ENCODE measurements around the gene SLC51A.
A peak's percentile ranks its signal among the peaks of the same experiment; 100 is the strongest.
"Not testable (repeated sequence)": the region's sequence is repeated elsewhere in the genome, so short reads cannot be mapped to it uniquely, and the experiment has no call there.

The SLC51A gene

DNA sequence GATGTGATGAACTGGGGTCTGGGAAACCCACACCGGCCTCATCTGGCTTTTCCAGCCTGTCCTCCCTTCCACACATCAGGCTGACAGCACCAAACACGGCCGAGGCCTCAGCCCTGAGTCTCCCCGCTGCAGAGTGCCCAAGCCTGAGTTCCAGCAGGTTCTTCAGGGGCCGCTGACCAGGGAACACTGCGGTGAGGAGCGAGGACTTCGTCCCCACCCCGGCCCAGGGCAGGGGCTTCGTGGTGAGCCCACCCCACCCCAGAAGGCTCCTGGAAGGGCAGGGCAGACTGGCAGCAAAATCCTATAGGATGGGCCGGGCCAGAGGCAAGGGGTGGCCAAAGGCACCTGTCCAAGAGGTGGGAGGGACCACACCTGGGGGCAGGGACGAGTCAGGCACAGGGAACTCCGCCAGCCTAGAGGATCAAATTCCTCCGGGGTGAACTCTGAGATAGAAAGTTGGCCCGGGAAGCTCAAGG lies at the start of gene SLC51A:
TSS of gene SLC51A (plus strand) at position 446 of the 476 bp plus-strand sequence. CDS start 179 bp downstream, outside the sequence.
- DNase-seq = no peak

DNA sequence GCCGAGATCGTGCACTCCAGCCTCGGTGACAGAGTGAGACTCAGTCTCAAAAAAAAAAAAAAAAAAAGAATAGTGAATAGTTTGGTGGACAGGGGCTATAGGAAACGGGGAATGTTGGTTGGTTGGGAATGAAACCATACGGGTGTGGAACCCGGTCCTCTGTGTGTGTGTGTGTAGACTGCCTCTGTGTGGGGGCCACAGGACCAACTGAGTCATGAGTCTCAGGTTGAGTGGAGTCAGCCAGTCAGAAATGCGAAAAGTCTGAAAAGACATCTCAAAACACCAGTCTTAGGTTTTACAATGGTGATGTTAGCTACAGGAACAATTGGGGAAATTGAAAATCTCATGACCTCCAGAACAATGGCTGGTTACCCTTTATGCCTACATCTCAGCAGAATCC lies 49.6 kb upstream of the SLC51A start:
- DNase-seq = peak; percentile 31

DNA sequence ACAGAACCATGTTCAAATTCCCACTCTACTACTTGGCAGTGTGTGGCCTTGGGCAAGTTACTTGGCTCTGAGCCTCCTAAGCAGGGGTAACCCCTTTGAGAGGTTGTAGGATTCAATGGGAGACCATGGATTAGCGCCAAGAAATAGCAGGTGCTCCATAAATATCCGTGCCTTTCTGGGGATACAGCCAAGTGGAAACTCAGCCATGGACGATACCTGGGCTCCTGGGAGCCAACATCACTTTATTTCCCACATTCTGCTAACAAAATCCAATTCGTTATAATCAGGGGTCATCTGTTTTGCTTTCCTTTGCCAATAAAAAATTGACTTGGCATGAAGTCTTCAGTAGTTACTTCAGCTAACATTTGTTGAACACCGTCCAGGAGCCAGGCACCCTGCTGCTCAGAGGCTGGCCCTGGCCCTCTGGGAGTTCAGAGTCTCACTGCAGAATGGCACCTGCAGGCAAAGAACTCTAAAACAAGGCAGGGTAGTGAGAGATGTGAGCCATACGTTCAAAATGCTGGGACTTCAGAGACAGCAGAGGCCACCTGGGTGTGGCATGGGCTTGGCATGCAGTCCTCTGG lies 47.4 kb upstream of the SLC51A start:
- no peak for DNase-seq

DNA sequence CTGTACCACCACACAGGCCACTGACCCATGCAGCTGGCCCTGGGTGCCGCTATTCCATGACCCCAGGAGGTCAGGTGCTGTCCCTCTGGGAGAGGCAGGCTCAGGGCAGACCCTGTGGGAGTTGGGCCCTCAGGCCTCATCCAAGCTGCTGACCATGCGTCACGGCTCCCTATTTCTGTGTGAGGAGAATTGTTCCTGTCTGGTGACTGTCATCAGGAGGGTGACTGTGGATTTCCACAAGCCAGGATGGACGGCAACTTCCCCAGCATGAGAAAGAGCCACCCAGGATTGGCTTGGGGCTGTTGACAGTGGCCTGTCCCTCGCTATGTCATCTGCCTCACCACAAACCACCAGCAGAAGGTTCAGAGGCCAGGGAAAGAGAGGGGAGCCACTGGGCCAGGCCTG lies 46.5 kb upstream of the SLC51A start:
- no peak for DNase-seq

DNA sequence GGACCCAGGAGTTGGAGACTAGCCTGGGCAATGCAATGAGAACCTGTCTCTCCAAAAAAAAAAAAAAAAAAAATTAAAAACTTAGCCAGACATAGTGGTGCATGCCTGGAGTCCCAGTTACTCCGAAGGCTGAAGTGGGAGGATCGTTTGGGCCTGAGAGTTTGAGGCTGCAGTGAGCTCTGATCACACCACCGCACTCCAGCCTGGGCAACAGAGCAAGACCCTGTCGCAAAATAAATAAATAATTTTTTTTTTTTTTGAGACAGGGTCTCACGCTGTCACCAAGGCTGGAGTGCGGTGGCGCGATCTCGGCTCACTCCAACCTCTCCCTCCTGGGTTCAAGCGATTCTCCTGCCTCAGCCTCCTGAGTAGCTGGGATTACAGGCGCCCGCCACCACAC lies 46.0 kb upstream of the SLC51A start:
- DNase-seq = not testable (repeated sequence)

DNA sequence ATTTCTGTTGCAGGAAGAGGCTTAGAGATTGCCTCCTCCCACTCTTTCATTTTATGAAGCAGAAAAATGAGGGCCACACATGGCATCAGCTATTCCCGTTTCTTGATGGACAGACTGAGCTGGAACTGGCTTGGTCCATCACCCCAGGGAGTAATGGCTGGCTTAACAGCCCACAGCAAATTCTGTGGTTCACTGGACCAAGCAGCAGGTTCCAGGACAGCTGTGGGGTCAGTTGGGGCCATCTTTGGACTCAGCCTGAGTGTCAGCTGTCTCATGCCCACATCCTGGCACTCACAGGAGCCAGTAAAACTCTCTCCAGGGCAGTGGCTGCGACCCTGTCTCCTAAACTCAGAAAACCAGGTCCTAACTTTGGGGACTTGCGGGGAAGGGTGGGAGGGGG lies 41.7 kb upstream of the SLC51A start:
- no peak for DNase-seq

DNA sequence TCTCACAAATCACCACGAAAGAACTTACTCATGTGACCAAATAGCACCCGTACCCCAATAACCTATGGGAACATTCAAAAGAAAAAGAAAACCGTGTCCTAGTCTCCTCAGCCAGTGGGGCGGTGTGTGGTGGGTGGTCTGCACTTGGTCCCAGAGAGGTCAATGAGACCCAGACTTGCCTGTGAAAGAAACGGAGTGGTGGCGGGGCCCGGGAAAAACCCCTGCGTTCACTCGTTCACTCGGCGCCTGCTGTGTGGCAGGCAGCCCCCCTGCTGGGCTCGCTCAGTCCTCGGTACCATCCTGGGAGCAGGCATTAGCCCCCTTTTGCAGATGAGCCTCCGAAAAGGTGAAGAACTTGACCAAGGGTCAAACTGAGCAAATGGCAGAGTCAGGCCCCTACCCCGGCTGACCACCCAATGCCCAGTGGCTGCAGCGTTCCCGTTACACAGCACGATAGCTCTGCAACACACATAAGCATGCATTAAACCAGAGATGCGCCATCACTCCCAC lies 41.2 kb upstream of the SLC51A start:
- DNase-seq = no peak

DNA sequence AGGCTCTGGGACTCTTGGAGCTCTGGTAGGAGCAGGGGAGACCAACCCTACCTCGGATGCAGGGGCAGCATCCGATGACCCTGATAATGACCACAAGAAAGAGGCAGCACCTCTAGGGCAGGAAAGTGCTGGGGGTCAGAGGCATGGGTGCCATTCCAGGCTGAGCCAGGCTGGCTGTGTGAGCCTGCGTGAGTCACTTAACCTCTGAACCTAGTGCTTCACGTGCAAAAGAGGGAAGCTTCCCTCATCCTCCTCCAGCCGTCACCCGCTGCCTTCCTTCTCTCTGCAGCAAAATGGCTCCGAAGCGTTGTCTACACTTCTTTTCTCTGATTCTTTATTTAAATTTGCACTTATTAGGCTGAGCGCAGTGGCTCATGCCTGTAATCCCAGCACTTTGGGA lies 40.6 kb upstream of the SLC51A start:
- no peak for DNase-seq

DNA sequence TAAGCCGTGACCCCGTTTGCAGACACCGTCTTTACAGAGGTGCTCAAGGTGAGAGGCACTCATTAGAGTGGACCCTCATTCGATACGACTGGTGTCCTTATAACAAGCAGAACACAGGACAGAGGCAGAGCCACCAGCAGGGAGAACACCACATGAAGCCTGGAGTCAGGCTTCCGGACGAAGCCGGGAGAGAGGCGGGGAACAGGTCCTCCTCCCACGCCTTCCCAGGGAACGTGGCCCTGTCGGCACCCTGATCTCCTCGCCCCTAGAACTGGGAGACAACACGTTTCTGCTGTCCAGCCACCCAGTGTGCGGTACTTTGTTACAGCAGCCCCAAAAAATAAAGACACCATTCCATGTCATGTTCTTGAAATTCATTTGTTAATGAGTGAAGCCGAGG lies 38.8 kb upstream of the SLC51A start:
- DNase-seq = no peak

DNA sequence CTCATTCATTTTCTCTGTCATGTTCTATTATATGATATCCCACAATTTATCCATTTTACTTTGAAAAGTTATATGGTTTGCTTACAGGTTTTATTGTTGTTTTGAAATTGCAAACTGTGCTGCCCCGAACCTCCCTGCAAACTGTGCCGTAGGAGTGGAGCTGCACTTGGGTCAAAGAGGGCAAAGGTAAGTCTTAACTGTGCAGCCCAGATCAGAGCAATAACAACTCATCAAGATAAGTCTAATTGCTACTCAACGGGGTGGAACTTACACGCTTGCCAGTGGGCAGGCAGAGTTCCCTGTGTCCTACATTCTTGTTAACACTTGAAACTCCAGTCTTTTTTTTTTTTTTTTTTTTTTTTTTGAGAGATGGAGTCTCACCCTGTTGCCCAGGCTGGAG lies 38.4 kb upstream of the SLC51A start:
- no peak for DNase-seq

DNA sequence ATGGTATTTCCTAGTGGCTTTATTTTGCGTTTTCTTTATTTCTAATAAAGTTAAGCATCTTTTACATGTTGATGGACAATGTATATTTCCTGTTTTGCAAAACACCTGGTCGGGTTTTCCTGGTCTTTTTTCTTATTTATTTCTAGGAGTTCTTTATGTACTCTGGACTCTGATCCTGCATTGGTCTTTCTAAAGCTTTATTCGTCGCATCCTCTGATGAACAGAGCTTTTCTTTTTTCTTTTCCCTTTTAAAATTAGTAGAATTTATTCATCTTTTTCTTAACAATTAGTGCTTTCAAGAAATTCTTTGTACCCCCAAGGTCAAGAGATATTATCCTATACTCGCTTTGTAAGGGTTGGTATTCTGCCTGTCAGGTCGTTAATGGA lies 37.3 kb upstream of the SLC51A start:
- no peak for DNase-seq

DNA sequence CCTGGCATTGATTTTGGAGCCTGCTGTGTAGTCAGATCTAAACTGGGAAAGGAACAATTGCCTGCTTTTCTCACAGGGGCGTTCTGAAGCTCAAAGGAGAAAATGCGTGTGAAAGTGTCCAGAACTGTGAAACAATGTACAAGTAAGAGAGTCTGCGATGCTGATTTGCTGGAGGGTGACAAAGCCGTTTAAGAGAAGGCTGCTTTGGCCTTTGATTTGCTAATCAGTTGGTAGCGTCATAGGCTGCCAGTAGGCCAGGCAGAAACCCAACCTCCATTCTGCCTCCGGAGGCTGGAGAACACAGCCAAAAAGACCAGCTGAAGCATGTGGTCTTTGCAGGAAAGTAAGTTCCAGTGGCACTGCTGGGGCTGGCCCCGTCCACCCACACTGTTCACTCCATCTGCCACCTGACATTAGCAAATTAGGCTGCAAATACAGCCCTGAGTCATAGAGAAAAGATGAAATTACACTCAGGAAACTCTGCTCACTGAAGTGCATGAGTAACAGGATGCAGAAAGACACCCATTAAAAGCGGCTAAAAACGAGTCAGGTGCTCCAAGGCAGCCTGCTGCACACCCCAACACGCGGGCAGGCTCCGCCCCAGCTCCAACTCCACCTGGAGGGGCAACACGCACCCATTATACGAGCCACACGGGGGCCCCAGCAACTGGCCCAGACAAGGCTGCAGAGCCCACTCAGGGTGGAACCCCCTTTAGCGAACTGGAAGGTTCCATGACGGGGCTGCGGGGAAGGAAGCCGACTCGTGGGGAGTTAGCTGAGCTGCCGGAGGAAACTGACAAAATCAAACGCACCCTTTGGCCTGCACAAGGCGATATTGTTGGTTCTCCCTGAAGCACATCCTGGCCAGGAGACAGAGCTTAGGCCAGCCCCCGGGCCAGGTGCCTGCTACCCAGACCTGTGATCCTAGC lies 36.7 kb upstream of the SLC51A start:
- DNase-seq = peak; percentile 96

DNA sequence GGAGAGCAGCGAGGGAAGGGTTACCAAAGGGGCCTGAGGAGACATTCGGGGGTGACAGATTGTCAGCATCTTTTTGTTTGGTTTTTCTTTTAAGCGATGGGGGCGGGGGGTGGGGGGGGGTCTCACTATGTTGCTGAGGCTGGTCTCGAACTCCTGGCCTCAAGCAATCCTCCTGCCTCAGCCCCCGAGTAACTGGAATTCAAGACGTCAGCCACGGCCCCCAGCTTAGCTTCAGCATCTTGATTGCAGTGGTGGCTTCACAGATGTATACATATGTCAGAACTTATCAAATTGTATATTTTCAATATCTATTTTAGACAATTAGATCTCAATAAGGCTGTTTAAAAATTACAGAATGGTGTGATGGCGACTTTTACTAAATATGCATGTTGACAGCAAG lies 36.0 kb upstream of the SLC51A start:
- DNase-seq = no peak

DNA sequence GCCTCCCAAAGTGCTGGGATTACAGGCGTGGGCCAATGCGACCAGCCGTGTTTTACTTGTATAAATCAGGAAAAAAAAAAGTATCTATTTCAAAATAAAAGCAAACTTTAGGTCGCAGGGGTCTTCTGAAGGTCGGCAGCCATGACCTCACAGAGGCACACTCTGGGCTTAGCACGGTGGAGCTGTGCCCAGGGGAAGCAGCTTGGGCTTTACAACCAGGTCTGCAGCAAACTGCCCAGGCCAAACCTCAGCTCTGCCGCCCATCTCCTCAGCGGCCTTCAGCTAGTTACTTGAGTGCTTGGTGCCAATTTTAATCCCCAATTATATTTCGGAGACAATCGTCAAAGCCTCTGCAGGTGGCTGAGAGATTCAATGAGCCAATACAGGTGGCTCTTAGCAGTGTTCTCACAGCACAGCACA lies 35.2 kb upstream of the SLC51A start:
- no peak for DNase-seq

DNA sequence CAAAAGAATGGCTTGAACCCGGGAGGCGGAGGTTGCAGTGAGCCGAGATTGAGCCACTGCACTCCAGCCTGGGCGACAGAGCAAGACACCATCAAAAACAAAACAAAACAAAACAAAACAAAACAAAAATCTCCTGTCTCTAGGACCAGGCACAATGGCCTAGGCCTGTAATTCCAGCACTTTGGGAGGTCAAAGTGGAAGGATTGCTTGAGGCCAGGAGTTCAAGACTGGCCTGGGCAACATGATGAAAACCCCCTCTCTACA lies 32.2 kb upstream of the SLC51A start:
- not testable (repeated sequence) for DNase-seq

DNA sequence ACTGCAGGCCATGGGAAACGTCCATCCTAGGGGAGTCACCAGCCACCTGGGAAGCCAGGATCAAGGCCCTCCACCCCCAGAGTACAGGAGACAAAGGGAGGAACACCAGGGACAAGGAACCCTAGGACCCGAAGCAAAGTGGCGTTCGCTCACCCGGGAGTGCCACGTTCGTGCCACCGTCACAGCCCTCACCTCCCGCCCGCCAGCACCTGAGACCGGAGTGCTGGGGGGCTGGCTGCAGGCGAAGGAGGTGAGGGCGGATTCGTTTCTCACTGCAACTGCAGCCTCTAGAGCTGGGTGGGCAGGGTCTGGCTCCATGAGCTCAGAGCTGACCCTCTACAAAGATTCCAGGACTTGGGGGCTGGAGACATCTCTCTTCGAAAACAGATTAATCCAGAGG lies 31.5 kb upstream of the SLC51A start:
- no peak for DNase-seq

DNA sequence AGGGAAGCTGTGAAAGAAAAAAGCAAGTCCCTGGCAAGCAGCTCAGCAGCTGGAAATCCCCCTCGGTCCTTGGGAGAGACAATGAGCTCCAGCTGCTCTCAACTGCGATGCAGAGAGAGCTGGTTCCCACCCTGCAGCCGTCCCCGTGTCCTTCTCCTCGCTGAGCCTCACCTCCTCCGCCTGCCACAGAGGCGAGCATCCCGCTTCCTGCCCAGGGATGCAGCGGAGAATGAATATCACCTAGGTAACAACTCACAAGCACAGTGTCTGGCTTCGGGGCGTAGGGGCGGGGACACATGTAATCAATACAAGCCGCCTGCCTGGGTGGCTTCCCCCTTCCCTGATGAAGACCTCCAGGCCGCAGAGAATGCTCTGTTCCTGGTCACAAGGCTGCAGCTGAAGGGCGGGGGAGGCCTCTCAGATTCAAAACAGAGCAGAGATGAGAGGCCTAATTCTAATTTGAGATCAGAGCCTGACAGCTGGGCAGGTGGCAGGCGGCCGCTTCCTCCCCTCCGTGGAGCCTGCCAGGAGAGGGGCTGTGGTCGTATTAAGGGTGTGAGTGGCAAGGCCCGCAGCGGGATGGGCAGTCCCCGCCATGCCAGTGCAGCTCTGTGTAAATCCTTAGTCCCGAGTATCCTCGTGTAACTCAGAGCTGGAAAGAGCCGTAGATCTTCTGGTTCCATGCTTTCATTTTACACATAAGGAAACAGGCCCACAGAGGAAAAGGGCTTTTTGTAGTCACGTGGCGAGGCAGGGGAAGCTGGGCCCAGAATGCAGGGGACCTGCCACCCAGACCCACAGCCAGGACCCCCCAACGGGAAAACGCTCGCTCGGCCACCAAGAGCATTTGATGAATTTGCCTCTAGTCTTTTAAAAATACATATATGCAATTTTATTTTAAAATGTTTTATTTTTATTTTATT lies 29.4 kb upstream of the SLC51A start:
- peak; percentile 45 for DNase-seq

DNA sequence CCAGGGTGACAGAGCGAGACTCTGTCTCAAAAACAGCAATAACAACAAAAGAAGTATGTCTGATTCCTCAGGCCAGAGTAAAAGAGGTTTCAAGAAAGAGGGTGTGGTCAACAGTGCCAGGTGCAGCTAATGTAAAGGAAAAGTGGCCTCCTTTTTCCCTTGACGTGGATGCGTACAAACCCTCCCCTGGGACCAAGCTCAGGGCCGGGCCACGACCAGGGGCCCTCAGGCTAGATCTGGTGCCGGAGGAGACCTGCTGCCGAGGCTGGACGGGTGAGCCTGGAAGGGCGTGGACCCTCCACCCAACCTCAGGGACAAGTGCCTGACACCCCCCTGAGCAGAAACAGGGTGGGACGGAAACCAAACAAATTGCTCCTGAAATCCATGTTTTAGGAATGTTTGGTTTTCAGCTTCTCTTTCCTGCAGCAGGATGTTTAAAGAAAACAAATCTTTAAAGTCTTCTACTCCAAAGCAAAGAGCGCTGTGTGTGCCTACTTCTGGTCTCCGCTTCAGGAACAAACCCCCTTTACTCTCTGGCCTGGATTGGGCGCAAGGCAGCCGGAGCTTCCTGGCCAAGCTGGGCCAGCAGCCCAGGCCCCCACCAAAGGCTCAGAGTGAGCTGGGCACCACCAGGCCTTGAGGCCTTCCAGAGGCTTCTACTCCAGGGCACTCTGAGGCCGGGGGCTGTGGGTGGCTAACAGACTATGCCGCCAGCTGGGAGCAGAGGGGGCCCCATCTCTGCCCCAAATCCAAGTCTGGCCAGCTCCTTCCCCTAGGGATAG lies 26.6 kb upstream of the SLC51A start:
- DNase-seq = no peak

DNA sequence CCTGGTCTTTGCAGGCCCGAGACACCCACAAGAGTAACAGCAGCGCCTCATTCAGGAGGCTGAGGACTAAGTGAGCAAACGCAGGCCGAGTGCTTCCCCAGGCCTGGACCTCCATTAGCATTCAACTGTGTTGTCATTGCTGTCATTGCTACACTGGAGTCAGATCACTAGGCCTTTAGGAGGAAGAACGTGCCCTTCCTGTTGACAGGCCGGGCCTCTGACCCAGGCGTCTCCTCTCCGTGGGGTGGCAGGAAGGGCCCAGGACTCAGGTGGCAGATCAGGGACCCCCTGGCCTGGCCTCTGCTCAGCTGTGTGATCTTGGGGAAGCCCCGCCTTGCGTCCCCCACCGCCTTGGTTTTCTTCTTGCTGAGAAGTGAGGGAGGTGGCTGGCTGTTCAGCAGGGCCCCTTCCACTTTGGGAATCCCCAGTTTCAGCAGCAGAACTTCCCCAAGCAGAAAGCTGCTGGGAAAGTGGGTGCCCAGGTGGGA lies 24.3 kb upstream of the SLC51A start:
- DNase-seq = peak; percentile 71

DNA sequence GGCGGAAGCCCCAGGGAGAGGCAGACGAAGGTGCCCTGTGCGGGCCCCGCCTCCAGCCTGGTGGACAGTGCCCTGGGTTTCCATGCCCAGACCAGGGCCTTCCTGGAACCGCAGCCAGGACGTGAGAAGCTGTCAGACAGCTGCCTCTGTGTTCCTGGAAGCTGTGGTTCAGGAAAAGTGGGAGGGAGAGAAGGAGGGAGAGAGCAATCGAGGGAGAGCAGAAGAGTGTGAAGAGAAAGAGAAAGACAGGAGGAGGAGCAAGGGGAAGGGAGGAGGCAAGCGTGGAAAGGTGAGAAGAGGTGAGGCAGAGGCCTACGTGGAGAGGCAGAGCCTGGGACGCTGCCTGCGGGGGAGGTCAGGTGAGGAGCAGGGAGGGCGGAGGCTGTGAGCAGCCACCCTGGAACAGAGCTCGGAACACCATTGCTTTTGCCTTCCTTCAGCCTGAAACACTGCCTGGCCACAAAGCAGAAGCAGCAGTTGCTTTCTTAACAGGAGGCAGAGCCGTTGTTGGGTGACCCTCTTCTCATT lies 23.7 kb upstream of the SLC51A start:
- DNase-seq = no peak

DNA sequence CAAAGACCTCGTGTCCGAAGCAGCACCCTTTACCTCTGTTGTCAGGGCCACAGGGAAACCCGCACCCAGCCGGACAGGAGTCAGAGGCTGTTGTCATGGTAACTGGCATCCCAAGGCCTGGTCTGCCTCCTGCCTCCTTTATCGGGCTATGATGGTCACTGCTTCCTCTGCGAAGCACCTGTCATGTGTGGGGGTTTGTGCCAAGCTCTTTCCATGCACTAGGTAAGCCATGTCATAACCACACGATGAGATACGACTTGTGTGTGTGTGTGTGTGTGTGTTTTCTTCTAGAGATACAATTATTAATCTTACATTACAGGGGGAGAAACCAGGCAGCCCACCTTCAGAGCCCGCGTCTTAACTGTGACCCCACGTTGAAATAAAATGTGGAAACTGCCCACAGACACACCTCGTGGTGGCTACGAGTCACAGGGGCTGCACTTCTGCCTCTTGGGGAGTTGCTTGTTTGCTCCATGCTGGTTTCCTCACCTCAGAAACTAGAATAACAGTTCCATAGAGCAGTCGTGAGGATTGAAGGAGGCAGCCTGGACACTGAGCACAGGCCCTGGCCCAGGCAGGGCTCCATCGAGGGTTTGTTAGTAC lies 23.1 kb upstream of the SLC51A start:
- DNase-seq = no peak
